ENCODE measurements around the gene MCTP1. TPM values are rescaled to one million over a fixed set of nuclear protein-coding genes. Genes with fewer than 3 reads are reported as not detected.

The MCTP1 gene
- total and polyA plus RNA-seq, 2 donors: 5.9 to 20.2 TPM

GRCh38 chr5:94748212-94748611 is 536.7 kb downstream of the MCTP1 start:
- H3K4me3 ChIP-seq (ENCODE audit: low read length in 2 of 2): no peak overlapping the region
- WGBS: 28% methylated on average over 3 of the region's 3 CpGs
- no peaks in the 10 kb centered on the region for H3K27me3 ChIP-seq (ENCODE audit: control insufficient read depth in 2 of 2, insufficient read depth in 1 of 2, low read length in 1 of 2)
- H3K4me1 ChIP-seq (ENCODE audit: control insufficient read depth in 2 of 2, insufficient read depth in 2 of 2, low read length in 2 of 2): peaks cover 3 to 16% of the 10 kb centered on the region in 2 donors
- DNase-seq (ENCODE audit: low read depth in 6 of 9, low spot score in 9 of 9): peak in 1 of 9 donors; percentile 40
- H3K36me3 ChIP-seq (ENCODE audit: control insufficient read depth in 2 of 2, insufficient read depth in 2 of 2, low read length in 1 of 2): peaks cover 0 to 2% of the 10 kb centered on the region in 2 donors
- H3K27ac ChIP-seq (ENCODE audit: low read depth in 1 of 2, low read length in 1 of 2): no peak overlapping the region
- H3K9me3 ChIP-seq (ENCODE audit: control insufficient read depth in 2 of 2, insufficient read depth in 1 of 2, low read length in 1 of 2): no peaks in the 10 kb centered on the region

- Histone ChIP-seq H3K4me3 (ENCODE audit: low read length in 2 of 2) (no peak overlapping the region), H3K27ac (ENCODE audit: low read depth in 1 of 2, low read length in 1 of 2) (no peak overlapping the region), H3K9me3 (ENCODE audit: control insufficient read depth in 2 of 2, insufficient read depth in 1 of 2, low read length in 1 of 2) (no peaks in the 10 kb centered on the region), H3K4me1 (ENCODE audit: control insufficient read depth in 2 of 2, insufficient read depth in 2 of 2, low read length in 2 of 2) (peaks cover 3 to 16% of the 10 kb centered on the region in 2 donors), H3K27me3 (ENCODE audit: control insufficient read depth in 2 of 2, insufficient read depth in 1 of 2, low read length in 1 of 2) (no peaks in the 10 kb centered on the region), H3K36me3 (ENCODE audit: control insufficient read depth in 2 of 2, insufficient read depth in 2 of 2, low read length in 1 of 2) (no peaks in the 10 kb centered on the region)
- WGBS: over 99% methylated on average over 4 of the region's 4 CpGs
- no peak for DNase-seq (ENCODE audit: low read depth in 6 of 9, low spot score in 9 of 9)
These were observed 537.5 kb downstream of the MCTP1 start for GRCh38 chr5:94747371-94747770.

- DNase-seq (ENCODE audit: low read depth in 6 of 9, low spot score in 9 of 9): no peak
- 86% methylated on average over 1 of the region's 1 CpG for WGBS
- Histone ChIP-seq H3K4me3 (ENCODE audit: low read length in 2 of 2) (no peak overlapping the region), H3K9me3 (ENCODE audit: control insufficient read depth in 2 of 2, insufficient read depth in 1 of 2, low read length in 1 of 2) (no peaks in the 10 kb centered on the region), H3K27ac (ENCODE audit: low read depth in 1 of 2, low read length in 1 of 2) (no peak overlapping the region), H3K27me3 (ENCODE audit: control insufficient read depth in 2 of 2, insufficient read depth in 1 of 2, low read length in 1 of 2) (no peaks in the 10 kb centered on the region), H3K36me3 (ENCODE audit: control insufficient read depth in 2 of 2, insufficient read depth in 2 of 2, low read length in 1 of 2) (no peaks in the 10 kb centered on the region), H3K4me1 (ENCODE audit: control insufficient read depth in 2 of 2, insufficient read depth in 2 of 2, low read length in 2 of 2) (peaks cover 3 to 16% of the 10 kb centered on the region in 2 donors)
These were observed 538.2 kb downstream of the MCTP1 start for GRCh38 chr5:94746731-94747124.

- 97% methylated on average over 5 of the region's 5 CpGs for WGBS
- Histone ChIP-seq H3K27me3 (ENCODE audit: control insufficient read depth in 2 of 2, insufficient read depth in 1 of 2, low read length in 1 of 2) (no peaks in the 10 kb centered on the region), H3K36me3 (ENCODE audit: control insufficient read depth in 2 of 2, insufficient read depth in 2 of 2, low read length in 1 of 2) (no peaks in the 10 kb centered on the region), H3K4me3 (ENCODE audit: low read length in 2 of 2) (no peak overlapping the region), H3K4me1 (ENCODE audit: control insufficient read depth in 2 of 2, insufficient read depth in 2 of 2, low read length in 2 of 2) (peaks cover 3 to 16% of the 10 kb centered on the region in 2 donors), H3K9me3 (ENCODE audit: control insufficient read depth in 2 of 2, insufficient read depth in 1 of 2, low read length in 1 of 2) (no peaks in the 10 kb centered on the region), H3K27ac (ENCODE audit: low read depth in 1 of 2, low read length in 1 of 2) (no peak overlapping the region)
- DNase-seq (ENCODE audit: low read depth in 6 of 9, low spot score in 9 of 9): no peak
These were observed 538.8 kb downstream of the MCTP1 start for GRCh38 chr5:94745786-94746730.

GRCh38 chr5:94744906-94745305 is 540.0 kb downstream of the MCTP1 start:
- peaks cover 3 to 16% of the 10 kb centered on the region in 2 donors for H3K4me1 ChIP-seq (ENCODE audit: control insufficient read depth in 2 of 2, insufficient read depth in 2 of 2, low read length in 2 of 2)
- no peaks in the 10 kb centered on the region for H3K27me3 ChIP-seq (ENCODE audit: control insufficient read depth in 2 of 2, insufficient read depth in 1 of 2, low read length in 1 of 2)
- H3K27ac ChIP-seq (ENCODE audit: low read depth in 1 of 2, low read length in 1 of 2): no peak overlapping the region
- H3K4me3 ChIP-seq (ENCODE audit: low read length in 2 of 2): no peak overlapping the region
- H3K36me3 ChIP-seq (ENCODE audit: control insufficient read depth in 2 of 2, insufficient read depth in 2 of 2, low read length in 1 of 2): no peaks in the 10 kb centered on the region
- DNase-seq (ENCODE audit: low read depth in 6 of 9, low spot score in 9 of 9): no peak
- WGBS: 96% methylated on average over 2 of the region's 2 CpGs
- H3K9me3 ChIP-seq (ENCODE audit: control insufficient read depth in 2 of 2, insufficient read depth in 1 of 2, low read length in 1 of 2): no peaks in the 10 kb centered on the region

- Histone ChIP-seq H3K9me3 (ENCODE audit: control insufficient read depth in 2 of 2, insufficient read depth in 1 of 2, low read length in 1 of 2) (no peaks in the 10 kb centered on the region), H3K4me1 (ENCODE audit: control insufficient read depth in 2 of 2, insufficient read depth in 2 of 2, low read length in 2 of 2) (peaks cover 0 to 15% of the 10 kb centered on the region in 2 donors), H3K36me3 (ENCODE audit: control insufficient read depth in 2 of 2, insufficient read depth in 2 of 2, low read length in 1 of 2) (peaks cover 0 to 4% of the 10 kb centered on the region in 2 donors), H3K4me3 (ENCODE audit: low read length in 2 of 2) (no peak overlapping the region), H3K27me3 (ENCODE audit: control insufficient read depth in 2 of 2, insufficient read depth in 1 of 2, low read length in 1 of 2) (no peaks in the 10 kb centered on the region), H3K27ac (ENCODE audit: low read depth in 1 of 2, low read length in 1 of 2) (peak overlapping the region in 1 of 2 donors; percentile 2)
- no peak for DNase-seq (ENCODE audit: low read depth in 6 of 9, low spot score in 9 of 9)
- 95% methylated on average over 4 of the region's 4 CpGs for WGBS
These were observed 542.0 kb downstream of the MCTP1 start for GRCh38 chr5:94742852-94743251.

GRCh38 chr5:94740286-94740685 is 544.6 kb downstream of the MCTP1 start:
- Histone ChIP-seq H3K4me3 (ENCODE audit: low read length in 2 of 2) (no peak overlapping the region), H3K27ac (ENCODE audit: low read depth in 1 of 2, low read length in 1 of 2) (no peak overlapping the region), H3K36me3 (ENCODE audit: control insufficient read depth in 2 of 2, insufficient read depth in 2 of 2, low read length in 1 of 2) (peaks cover 0 to 4% of the 10 kb centered on the region in 2 donors), H3K9me3 (ENCODE audit: control insufficient read depth in 2 of 2, insufficient read depth in 1 of 2, low read length in 1 of 2) (no peaks in the 10 kb centered on the region), H3K27me3 (ENCODE audit: control insufficient read depth in 2 of 2, insufficient read depth in 1 of 2, low read length in 1 of 2) (no peaks in the 10 kb centered on the region), H3K4me1 (ENCODE audit: control insufficient read depth in 2 of 2, insufficient read depth in 2 of 2, low read length in 2 of 2) (peaks cover 0 to 12% of the 10 kb centered on the region in 2 donors)
- no peak for DNase-seq (ENCODE audit: low read depth in 6 of 9, low spot score in 9 of 9)
- 81% methylated on average over 2 of the region's 2 CpGs for WGBS

- 97% methylated on average over 1 of the region's 1 CpG for WGBS
- Histone ChIP-seq H3K4me1 (ENCODE audit: control insufficient read depth in 2 of 2, insufficient read depth in 2 of 2, low read length in 2 of 2) (peaks cover 0 to 9% of the 10 kb centered on the region in 2 donors), H3K27me3 (ENCODE audit: control insufficient read depth in 2 of 2, insufficient read depth in 1 of 2, low read length in 1 of 2) (no peaks in the 10 kb centered on the region), H3K36me3 (ENCODE audit: control insufficient read depth in 2 of 2, insufficient read depth in 2 of 2, low read length in 1 of 2) (peaks cover 0 to 6% of the 10 kb centered on the region in 2 donors), H3K27ac (ENCODE audit: low read depth in 1 of 2, low read length in 1 of 2) (no peak overlapping the region), H3K9me3 (ENCODE audit: control insufficient read depth in 2 of 2, insufficient read depth in 1 of 2, low read length in 1 of 2) (no peaks in the 10 kb centered on the region), H3K4me3 (ENCODE audit: low read length in 2 of 2) (no peak overlapping the region)
- DNase-seq (ENCODE audit: low read depth in 6 of 9, low spot score in 9 of 9): no peak
These were observed 548.4 kb downstream of the MCTP1 start for GRCh38 chr5:94736498-94736897.

- no peaks in the 10 kb centered on the region for H3K4me1 ChIP-seq (ENCODE audit: control insufficient read depth in 2 of 2, insufficient read depth in 2 of 2, low read length in 2 of 2)
- no peaks in the 10 kb centered on the region for H3K27me3 ChIP-seq (ENCODE audit: control insufficient read depth in 2 of 2, insufficient read depth in 1 of 2, low read length in 1 of 2)
- H3K4me3 ChIP-seq (ENCODE audit: low read length in 2 of 2): no peak overlapping the region
- no peak for DNase-seq (ENCODE audit: low read depth in 6 of 9, low spot score in 9 of 9)
- peaks cover 0 to 2% of the 10 kb centered on the region in 2 donors for H3K36me3 ChIP-seq (ENCODE audit: control insufficient read depth in 2 of 2, insufficient read depth in 2 of 2, low read length in 1 of 2)
- WGBS: 38% methylated on average over 1 of the region's 1 CpG
- no peak overlapping the region for H3K27ac ChIP-seq (ENCODE audit: low read depth in 1 of 2, low read length in 1 of 2)
- no peaks in the 10 kb centered on the region for H3K9me3 ChIP-seq (ENCODE audit: control insufficient read depth in 2 of 2, insufficient read depth in 1 of 2, low read length in 1 of 2)
These were observed 553.4 kb downstream of the MCTP1 start for GRCh38 chr5:94731471-94731870.
